Measurements from ENCODE around the gene FZD1. TPM values are rescaled to one million over a fixed set of nuclear protein-coding genes. Genes with fewer than 3 reads are reported as not detected.

The FZD1 gene
- total RNA-seq, 1 experiment from 2014 or later: 3.7 TPM

GRCh38 chr7:91243591-91244301, 20.5 kb upstream of the FZD1 start:
- Histone ChIP-seq H3K9me2 (ENCODE audit: insufficient read depth) (no peaks in the 10 kb centered on the region), H3K4me2 (ENCODE audit: low read length) (no peak overlapping the region), H3K36me3 (ENCODE audit: control insufficient read depth in 1 of 2, insufficient read depth in 2 of 2, low read length in 2 of 2) (no peaks in the 10 kb centered on the region), H3K9me3 (ENCODE audit: control insufficient read depth in 1 of 2, insufficient read depth in 1 of 2, low read depth in 1 of 2, low read length in 2 of 2) (no peaks in the 10 kb centered on the region), H3K27me3 (ENCODE audit: insufficient read depth, low read length) (no peaks in the 10 kb centered on the region), H3K79me2 (ENCODE audit: insufficient read depth, low read length) (no peaks in the 10 kb centered on the region), H3K4me1 (ENCODE audit: control insufficient read depth in 1 of 2, insufficient read depth in 2 of 2, low read length in 2 of 2) (peaks cover 2 to 4% of the 10 kb centered on the region in 2 experiments; a peak in 3 of 4 replicates), H3K27ac (ENCODE audit: low read depth, low read length) (no peak overlapping the region), H4K20me1 (ENCODE audit: insufficient read depth) (no peaks in the 10 kb centered on the region), H2AFZ (ENCODE audit: low read depth, low read length, poor library complexity, severe bottlenecking) (no peak overlapping the region), H3K4me3 (replicated peaks in 1 of 2; ENCODE audit: low read depth in 1 of 2, low read length in 2 of 2) (no peak overlapping the region), H3K9ac (ENCODE audit: low read length) (no peak overlapping the region)
- CTCF ChIA-PET: no interaction called here
- no TSS peak for BruUV-seq (replicated peaks)
- POLR2A ChIA-PET: no interaction called here
- TF ChIP-seq CEBPB (IDR thresholded peaks at IDR 0.05; ENCODE audit: low read depth) (no peak), SIN3A (IDR thresholded peaks at IDR 0.05; ENCODE audit: low read depth) (no peak), MAX (IDR thresholded peaks at IDR 0.05) (no peak), ZFX (IDR thresholded peaks at IDR 0.05) (no peak), YY1 (IDR thresholded peaks at IDR 0.05; ENCODE audit: extremely low read depth, insufficient replicate concordance, low read depth, low read length) (no peak), CBX3 (IDR thresholded peaks at IDR 0.05; ENCODE audit: low read depth) (no peak), TCF7L2 (IDR thresholded peaks at IDR 0.05; ENCODE audit: borderline replicate concordance, extremely low read depth, insufficient read depth, insufficient read length) (no peak)
- no peak for DNase-seq (ENCODE audit: low read depth, low spot score)
- RAD21 ChIA-PET (ENCODE audit: low non-redundant PET in 1 of 2, low total read pairs in 2 of 2, uncharacterized antibody in 2 of 2, unreplicated experiment in 2 of 2): no interaction called here
- intact Hi-C loops (cut with micrococcal nuclease): no loop called here
- ATAC-seq: no peak

DNA sequence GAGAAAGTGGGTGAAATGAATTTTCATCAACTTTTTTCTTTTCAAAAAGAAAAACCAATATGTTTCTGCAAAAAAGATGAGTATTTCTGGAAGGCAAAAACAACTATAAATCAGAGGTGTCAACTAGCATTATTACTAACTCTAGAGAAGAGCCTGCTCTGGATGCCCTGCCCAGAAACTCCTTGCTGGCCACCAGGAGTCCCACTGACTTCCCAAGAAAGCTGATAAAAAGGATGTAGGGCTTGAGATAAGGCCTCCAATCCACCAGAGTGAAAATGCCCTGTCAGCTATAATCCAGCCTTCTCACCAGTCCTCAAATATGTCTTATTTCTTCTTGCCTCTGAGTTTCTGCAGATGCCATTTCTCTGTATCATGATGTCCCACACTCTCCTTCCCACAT, 16.7 kb upstream of the FZD1 start:
- intact Hi-C loops (cut with micrococcal nuclease): no loop called here
- Histone ChIP-seq H3K4me3 (replicated peaks in 1 of 2; ENCODE audit: low read depth in 1 of 2, low read length in 2 of 2) (no peak overlapping the region), H3K27me3 (ENCODE audit: insufficient read depth, low read length) (no peaks in the 10 kb centered on the region), H2AFZ (ENCODE audit: low read depth, low read length, poor library complexity, severe bottlenecking) (no peak overlapping the region), H3K79me2 (ENCODE audit: insufficient read depth, low read length) (no peaks in the 10 kb centered on the region), H3K9me2 (ENCODE audit: insufficient read depth) (no peaks in the 10 kb centered on the region), H3K36me3 (ENCODE audit: control insufficient read depth in 1 of 2, insufficient read depth in 2 of 2, low read length in 2 of 2) (no peaks in the 10 kb centered on the region), H3K9ac (ENCODE audit: low read length) (no peak overlapping the region), H3K4me1 (ENCODE audit: control insufficient read depth in 1 of 2, insufficient read depth in 2 of 2, low read length in 2 of 2) (no peaks in the 10 kb centered on the region), H3K27ac (ENCODE audit: low read depth, low read length) (no peak overlapping the region), H3K9me3 (ENCODE audit: control insufficient read depth in 1 of 2, insufficient read depth in 1 of 2, low read depth in 1 of 2, low read length in 2 of 2) (no peaks in the 10 kb centered on the region), H3K4me2 (ENCODE audit: low read length) (no peak overlapping the region), H4K20me1 (ENCODE audit: insufficient read depth) (no peaks in the 10 kb centered on the region)
- ATAC-seq (0 out of 2 replicates have a peak, but pooled peaks have one; percentile 44), DNase-seq (ENCODE audit: low read depth, low spot score) (no peak)
- CTCF ChIA-PET: no interaction called here
- RAD21 ChIA-PET (ENCODE audit: low non-redundant PET in 1 of 2, low total read pairs in 2 of 2, uncharacterized antibody in 2 of 2, unreplicated experiment in 2 of 2): no interaction called here
- BruUV-seq (replicated peaks): no TSS peak
- POLR2A ChIA-PET: no interaction called here
- TF ChIP-seq ELF1 (IDR thresholded peaks at IDR 0.05; ENCODE audit: borderline replicate concordance, low read depth) (no peak), CBX3 (IDR thresholded peaks at IDR 0.05; ENCODE audit: low read depth) (no peak), ZNF274 (IDR thresholded peaks at IDR 0.05; ENCODE audit: low read depth, low read length) (no peak), CTCF (IDR thresholded peaks at IDR 0.05 in 2 of 3, conservative IDR thresholded peaks at IDR 0.05 in 1 of 3; ENCODE audit: borderline replicate concordance in 1 of 3, insufficient read depth in 1 of 3, low read depth in 2 of 3, low read length in 2 of 3) (peak in 2 of 3 experiments; percentile 14 to 22; a peak in 2 of 6 replicates)
